Skeletal muscle cell (primary cell): Measurements from ENCODE around the gene APOBEC3B.
A peak's percentile ranks its signal among the peaks of the same experiment; 100 is the strongest.
"Not testable (repeated sequence)": the region's sequence is repeated elsewhere in the genome, so short reads cannot be mapped to it uniquely, and the experiment has no call there.

Source experiments
- DNase-seq: peaks from one replicate; pipeline ENCODE4 v3.0.0-alpha.2; 2010; ENCODE audit warnings: low read depth
- H3K4me3 ChIP-seq: 2 replicates; pipeline ENCODE4 v1.5.1; 2011; ENCODE audit warnings: low read depth, mild to moderate bottlenecking, control low read depth, low read length, moderate library complexity

APOBEC3B gene

GRCh38 chr22:38981992-38982927 lies at the start of gene APOBEC3B:
Gene APOBEC3B, plus strand, starts transcription at chr22:38982347. Its CDS starts 107 bp downstream, at chr22:38982454.
- DNase-seq = peak; percentile 58

GRCh38 chr22:38935023-38935422 lies 47.1 kb upstream of the APOBEC3B start:
- DNase-seq = no peak
- H3K4me3 ChIP-seq = no peak overlapping the region

More at GRCh38 chr22:38981992-38982927, at the start of gene APOBEC3B:
- peak within 1 kb of the TSS; percentile 29 for H3K4me3 ChIP-seq

GRCh38 chr22:38935616-38936015 lies 46.5 kb upstream of the APOBEC3B start:
- no peak overlapping the region for H3K4me3 ChIP-seq
- no peak for DNase-seq

DNA sequence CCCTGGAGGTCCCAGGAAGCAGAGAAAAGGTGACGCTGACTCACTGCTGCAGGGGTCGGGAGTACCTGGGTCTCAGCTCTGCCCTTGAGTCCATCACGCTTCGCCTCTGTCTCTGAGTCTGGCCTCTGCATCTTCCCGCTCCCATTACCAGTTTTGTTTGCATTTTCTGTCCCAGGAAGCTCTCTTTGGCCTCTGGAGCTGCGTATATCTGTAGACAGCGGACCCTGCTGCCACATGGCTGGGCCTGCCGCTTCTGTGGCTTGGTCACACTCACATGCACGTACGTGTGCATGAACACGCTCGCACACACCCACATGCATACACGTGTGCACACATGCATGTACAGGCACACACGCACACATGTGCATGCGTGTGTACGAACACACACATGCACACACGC lies 45.6 kb upstream of the APOBEC3B start:
- no peak overlapping the region for H3K4me3 ChIP-seq
- no peak for DNase-seq

GRCh38 chr22:38937036-38937435 lies 45.1 kb upstream of the APOBEC3B start:
- no peak for DNase-seq
- no peak overlapping the region for H3K4me3 ChIP-seq

DNA sequence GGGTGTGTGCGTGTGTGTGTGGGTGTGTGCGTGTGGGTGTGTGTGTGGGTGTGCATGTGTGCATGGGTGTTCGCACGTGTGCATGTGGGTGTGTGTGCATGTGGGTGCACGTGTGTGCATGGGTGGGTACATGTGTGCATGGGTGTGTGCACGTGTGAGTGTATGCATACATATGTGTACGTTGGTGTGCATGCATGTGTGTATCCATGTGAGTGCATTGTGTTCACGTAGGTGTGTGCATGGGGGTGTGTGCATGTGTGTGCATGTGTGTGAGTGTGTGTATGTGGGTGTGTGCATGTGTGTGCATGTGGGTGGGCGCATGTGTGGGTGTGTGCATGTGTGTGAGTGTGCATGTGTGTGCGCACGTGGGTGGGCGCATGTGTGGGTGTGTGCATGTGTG lies 44.6 kb upstream of the APOBEC3B start:
- no peak overlapping the region for H3K4me3 ChIP-seq
- DNase-seq = no peak

DNA sequence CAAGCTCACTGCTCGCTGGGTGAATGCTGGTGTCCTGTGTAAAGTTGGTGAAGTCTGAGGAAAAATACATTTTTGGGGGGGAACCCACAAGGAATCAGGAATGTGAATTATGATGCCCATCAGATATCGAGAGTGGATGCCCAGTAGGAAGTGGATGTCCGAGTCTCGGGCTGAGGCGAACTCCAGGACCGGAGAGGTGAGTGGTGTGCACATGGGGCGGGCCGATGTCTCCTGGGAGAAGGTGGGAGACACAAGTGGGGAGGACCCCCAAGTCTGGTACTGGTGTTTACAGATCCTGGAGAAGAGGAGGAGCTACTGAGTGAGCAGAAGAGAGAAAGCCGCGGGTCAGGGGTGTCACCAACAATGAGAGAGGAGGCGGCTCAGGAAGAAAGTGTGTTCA lies 43.9 kb upstream of the APOBEC3B start:
- no peak overlapping the region for H3K4me3 ChIP-seq
- no peak for DNase-seq

DNA sequence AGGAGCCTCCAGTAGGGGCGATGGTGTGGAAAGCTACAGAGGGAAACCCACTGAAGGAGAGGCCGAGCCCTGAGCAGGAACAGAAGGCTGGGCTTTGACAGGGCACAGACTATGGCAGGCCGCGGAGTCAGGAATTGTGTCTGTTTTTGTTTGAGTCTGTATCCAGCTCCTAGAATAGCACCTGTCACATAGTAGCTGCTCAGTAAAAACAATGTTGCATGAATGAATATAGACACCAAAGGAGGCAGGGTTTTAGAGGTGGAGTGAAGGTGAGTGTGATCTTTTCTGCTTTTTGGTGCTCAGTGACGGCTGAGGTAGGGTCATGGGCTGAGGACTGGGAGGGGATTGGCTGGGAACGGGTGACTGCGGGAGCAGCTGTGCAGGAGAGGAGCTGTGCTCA lies 43.2 kb upstream of the APOBEC3B start:
- no peak for DNase-seq
- no peak overlapping the region for H3K4me3 ChIP-seq

- no peak overlapping the region for H3K4me3 ChIP-seq
- no peak for DNase-seq
Observed at GRCh38 chr22:38940811-38941384, 41.2 kb upstream of the APOBEC3B start.

GRCh38 chr22:38941488-38941987 lies 40.6 kb upstream of the APOBEC3B start:
- no peak overlapping the region for H3K4me3 ChIP-seq
- no peak for DNase-seq

DNA sequence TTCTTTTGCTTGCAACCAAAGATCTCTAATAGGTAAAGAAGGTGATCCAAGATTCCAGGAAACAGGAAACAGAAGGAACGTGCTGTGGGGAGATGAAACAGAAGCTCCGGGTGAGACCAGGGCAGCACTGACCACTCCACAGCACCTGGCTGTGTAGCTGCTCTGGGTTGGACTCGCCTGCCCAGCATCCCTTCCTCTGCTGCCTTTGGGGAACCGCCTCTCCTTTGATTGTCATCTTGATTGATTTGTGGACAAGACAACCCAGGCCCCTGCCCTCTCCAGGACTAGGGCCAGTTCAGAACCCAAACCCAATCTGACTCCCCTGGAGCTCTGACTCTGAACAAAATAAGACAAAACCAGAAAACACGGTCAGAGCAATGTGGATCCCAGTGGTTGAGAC lies 39.4 kb upstream of the APOBEC3B start:
- no peak overlapping the region for H3K4me3 ChIP-seq
- no peak for DNase-seq

DNA sequence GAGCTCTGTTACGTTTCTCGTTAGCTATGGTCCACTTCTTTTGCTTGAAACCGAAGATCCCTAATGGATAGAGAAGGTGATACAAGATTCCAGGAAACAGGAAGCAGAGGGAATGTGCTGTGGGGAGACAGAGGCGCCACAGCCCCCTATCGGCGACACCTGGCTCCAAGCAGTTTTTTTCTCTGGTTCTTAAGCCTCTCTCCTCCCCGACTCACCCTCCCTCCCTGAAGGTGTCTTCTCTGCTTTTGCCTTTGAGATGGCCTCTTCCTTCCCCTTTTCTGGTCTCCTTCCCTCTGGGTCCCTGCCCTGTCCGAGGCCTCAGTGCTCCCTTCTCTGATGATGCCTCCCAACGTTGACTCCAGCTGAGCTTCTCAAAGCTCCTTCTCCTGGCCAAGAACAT lies 38.9 kb upstream of the APOBEC3B start:
- DNase-seq = no peak
- H3K4me3 ChIP-seq = no peak overlapping the region

DNA sequence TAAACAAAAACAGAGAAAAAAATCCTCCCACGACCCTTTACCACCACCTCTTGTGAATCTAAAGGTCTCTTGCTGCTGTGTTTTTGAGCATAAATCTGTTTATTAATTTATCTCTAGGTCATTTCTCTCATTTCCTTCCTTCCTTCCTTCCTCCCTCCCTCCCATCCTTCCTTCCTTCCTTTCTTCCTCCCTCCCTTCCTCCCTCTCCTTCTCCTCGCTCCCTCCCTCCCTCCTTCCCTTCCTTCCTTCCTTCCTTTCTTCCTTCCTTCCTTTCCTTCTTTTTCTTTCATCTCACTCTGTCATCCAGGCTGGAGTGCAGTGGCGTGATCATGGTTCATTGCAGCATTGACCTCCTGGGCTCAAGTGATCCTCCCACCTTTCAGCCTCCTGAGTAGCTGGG lies 38.3 kb upstream of the APOBEC3B start:
- H3K4me3 ChIP-seq = no peak overlapping the region
- DNase-seq = no peak

DNA sequence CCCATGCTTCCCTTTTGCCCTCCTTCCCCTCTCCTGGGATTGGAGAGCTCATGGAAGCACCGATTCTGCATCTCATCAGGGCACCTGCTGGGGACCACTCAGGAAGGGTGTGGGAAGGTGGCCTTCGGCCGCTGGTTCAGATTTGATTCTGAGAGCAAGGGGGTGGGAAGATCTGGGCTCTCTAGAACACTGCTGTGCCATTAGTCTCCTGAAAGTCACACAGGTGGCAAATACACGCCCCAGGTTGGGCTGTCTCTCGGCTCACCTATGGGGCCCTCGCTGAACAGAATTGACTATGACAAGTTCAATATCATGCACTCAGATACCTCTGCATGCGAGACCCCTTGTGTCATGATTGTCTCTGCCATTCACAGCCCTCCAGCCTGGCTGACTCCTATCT lies 37.5 kb upstream of the APOBEC3B start:
- no peak overlapping the region for H3K4me3 ChIP-seq
- no peak for DNase-seq

DNA sequence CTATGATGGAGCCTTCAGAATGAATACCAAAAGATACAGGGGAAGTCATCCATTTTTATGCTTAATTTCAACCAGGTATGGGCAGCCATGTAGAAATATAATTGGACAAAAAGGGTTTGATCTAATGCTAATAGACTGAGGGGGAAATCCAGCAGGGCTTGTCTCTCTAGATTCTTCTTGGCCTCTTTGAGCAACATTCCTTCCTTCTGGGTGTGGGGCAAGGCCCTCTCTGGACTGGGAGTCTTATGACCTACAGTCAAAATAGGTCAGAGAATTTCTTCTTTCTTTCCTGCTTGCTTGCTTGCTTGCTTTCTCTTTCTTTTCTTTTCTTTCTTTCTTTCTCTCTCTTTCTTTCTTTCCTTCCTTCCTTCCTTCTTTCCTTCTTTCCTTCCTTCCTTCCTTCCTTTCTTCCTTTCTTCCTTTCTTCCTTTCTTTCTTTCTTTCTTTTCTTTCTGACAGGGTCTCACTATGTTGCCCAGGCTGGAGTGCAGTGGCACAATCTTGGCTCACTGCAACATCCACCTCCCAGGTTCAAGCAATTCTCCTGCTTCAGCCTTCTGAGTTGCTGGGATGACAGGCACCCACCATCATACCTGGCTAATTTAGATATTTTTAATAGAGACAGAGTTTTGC lies 36.3 kb upstream of the APOBEC3B start:
- DNase-seq, H3K4me3 ChIP-seq: not testable (repeated sequence)

GRCh38 chr22:38946771-38947170 lies 35.4 kb upstream of the APOBEC3B start:
- H3K4me3 ChIP-seq = no peak overlapping the region
- DNase-seq = no peak

GRCh38 chr22:38947321-38948140 lies 34.6 kb upstream of the APOBEC3B start:
- no peak overlapping the region for H3K4me3 ChIP-seq
- no peak for DNase-seq

- no peak for DNase-seq
- H3K4me3 ChIP-seq = no peak overlapping the region
Observed at GRCh38 chr22:38948181-38948940, 33.8 kb upstream of the APOBEC3B start.

GRCh38 chr22:38949889-38950405 lies 32.2 kb upstream of the APOBEC3B start:
- no peak overlapping the region for H3K4me3 ChIP-seq
- no peak for DNase-seq
